Type B pancreatic cell (in vitro differentiated cells): ENCODE results near the gene TPST2. TPM values are rescaled to one million over a fixed set of nuclear protein-coding genes. Genes with fewer than 3 reads are reported as not detected.

Experiments used
- DNase-seq: peaks from one replicate; pipeline ENCODE4 v3.0.0; 2021; ENCODE audit warnings: mixed read lengths; ENCODE audit not compliant: unreplicated experiment; ENCODE audit errors: extremely low spot score
- H3K27ac Mint-ChIP-seq: 2 replicates; pipeline ENCODE4 v1.8.0; 2021; ENCODE audit warnings: mild to moderate bottlenecking, mixed read lengths
- H3K27me3 Mint-ChIP-seq: 2 replicates; pipeline ENCODE4 v1.8.0; 2021; ENCODE audit warnings: mixed read lengths
- H3K36me3 Mint-ChIP-seq: 2 replicates; pipeline ENCODE4 v1.8.0; 2021; ENCODE audit warnings: mixed read lengths
- H3K4me1 Mint-ChIP-seq: one replicate; pipeline ENCODE4 v1.8.0; 2021; ENCODE audit warnings: mixed read lengths; ENCODE audit not compliant: unreplicated experiment
- H3K4me3 Mint-ChIP-seq: 2 replicates; pipeline ENCODE4 v1.8.0; 2021; ENCODE audit warnings: mild to moderate bottlenecking, mixed read lengths
- H3K9me3 Mint-ChIP-seq: 2 replicates; pipeline ENCODE4 v1.8.0; 2021; ENCODE audit warnings: mixed read lengths
- CTCF ChIP-seq: fragments of 200-600 bp; sonication (generic); conservative IDR thresholded peaks from 2 replicates; pipeline ENCODE4 v1.5.0; 2021; ENCODE audit warnings: antibody characterized with exemption, mild to moderate bottlenecking
- total RNA-seq: library from RNA; stranded (reverse); gene quantifications from 2 replicates; pipeline ENCODE4 v1.2.1, GENCODE V29; 2021; ENCODE audit warnings: low replicate concordance

Gene TPST2
- total RNA-seq, 1 donor from 2014 or later: 15.7 TPM

GRCh38 chr22:26536762-26537134 is 53.2 kb downstream of the TPST2 start:
- Mint-ChIP-seq H3K4me1 (no peaks in the 10 kb centered on the region), H3K27me3 (no peaks in the 10 kb centered on the region), H3K4me3 (no peak overlapping the region), H3K27ac (no peak overlapping the region), H3K9me3 (no peaks in the 10 kb centered on the region), H3K36me3 (no peaks in the 10 kb centered on the region)
- TF ChIP-seq CTCF: no peak
- DNase-seq: no peak

GRCh38 chr22:26536056-26536761 is 53.7 kb downstream of the TPST2 start:
- TF ChIP-seq CTCF: no peak
- no peak overlapping the region for H3K4me3 Mint-ChIP-seq
- H3K4me1 Mint-ChIP-seq: no peaks in the 10 kb centered on the region
- H3K9me3 Mint-ChIP-seq: no peaks in the 10 kb centered on the region
- no peaks in the 10 kb centered on the region for H3K36me3 Mint-ChIP-seq
- H3K27me3 Mint-ChIP-seq: no peaks in the 10 kb centered on the region
- H3K27ac Mint-ChIP-seq: no peak overlapping the region
- no peak for DNase-seq

- Mint-ChIP-seq H3K4me1 (no peaks in the 10 kb centered on the region), H3K4me3 (no peak overlapping the region), H3K36me3 (no peaks in the 10 kb centered on the region), H3K9me3 (no peaks in the 10 kb centered on the region), H3K27me3 (no peaks in the 10 kb centered on the region), H3K27ac (no peak overlapping the region)
- no peak for DNase-seq
- no peak for TF ChIP-seq CTCF
These were observed 54.4 kb downstream of the TPST2 start for GRCh38 chr22:26535603-26535908.

GRCh38 chr22:26534874-26535602 is 54.9 kb downstream of the TPST2 start:
- Mint-ChIP-seq H3K36me3 (no peaks in the 10 kb centered on the region), H3K9me3 (no peaks in the 10 kb centered on the region), H3K4me1 (no peaks in the 10 kb centered on the region), H3K27me3 (no peaks in the 10 kb centered on the region), H3K27ac (no peak overlapping the region), H3K4me3 (no peak overlapping the region)
- no peak for DNase-seq
- TF ChIP-seq CTCF: no peak

- Mint-ChIP-seq H3K4me3 (no peak overlapping the region), H3K36me3 (no peaks in the 10 kb centered on the region), H3K27ac (no peak overlapping the region), H3K27me3 (no peaks in the 10 kb centered on the region), H3K9me3 (no peaks in the 10 kb centered on the region), H3K4me1 (no peaks in the 10 kb centered on the region)
- DNase-seq: no peak
- no peak for TF ChIP-seq CTCF
These were observed 55.6 kb downstream of the TPST2 start for GRCh38 chr22:26534171-26534855.
